HAP-1 (cell line): ENCODE data around the gene LRRC73.
A peak's percentile ranks its signal among the peaks of the same experiment; 100 is the strongest.
"Not testable (repeated sequence)": the region's sequence is repeated elsewhere in the genome, so short reads cannot be mapped to it uniquely, and the experiment has no call there.

Experiments used
- DNase-seq, 2 experiments: peaks; one replicate each; pipeline ENCODE4 v3.0.0-alpha.2; 2016 to 2020; ENCODE audit warnings: low spot score in 2 of 2
- H3K27me3 ChIP-seq: fragments of 250-450 bp; sonication (Bioruptor Pico); 2 replicates; pipeline ENCODE4 v1.5.1; 2020; ENCODE audit warnings: low read depth, mild to moderate bottlenecking, moderate library complexity
- H3K36me3 ChIP-seq: fragments of 250-450 bp; sonication (Bioruptor Pico); replicated peaks from 2 replicates; pipeline ENCODE4 v1.5.1; 2020; ENCODE audit warnings: mild to moderate bottlenecking
- H3K4me1 ChIP-seq: fragments of 250-450 bp; sonication (Bioruptor Pico); 2 replicates; pipeline ENCODE4 v1.5.1; 2020; ENCODE audit warnings: mild to moderate bottlenecking
- H3K4me3 ChIP-seq: fragments of 250-450 bp; sonication (Bioruptor Pico); 2 replicates; pipeline ENCODE4 v1.5.1; 2020; ENCODE audit warnings: mild to moderate bottlenecking, moderate library complexity
- H3K9me3 ChIP-seq: fragments of 250-450 bp; sonication (Bioruptor Pico); 2 replicates; pipeline ENCODE4 v1.5.1; 2020; ENCODE audit warnings: mild to moderate bottlenecking, moderate library complexity
- in situ Hi-C: fragments of 300-500 bp; cut with MboI; formaldehyde crosslinking; loops from 3 replicates; pipeline ENCODE4 v1.14.3; 2020; ENCODE audit warnings: low sequenced_read_pairs, inconsistent platforms, mixed read lengths

Gene LRRC73

GRCh38 chr6:43506171-43506570 is 4.0 kb downstream of the LRRC73 start:
- no peak for DNase-seq
- Histone ChIP-seq H3K4me1 (peaks cover 6% of the 10 kb centered on the region; the same call in 1 of the 2 replicates), H3K4me3 (no peak overlapping the region), H3K36me3 (peaks cover 31% of the 10 kb centered on the region), H3K9me3 (no peaks in the 10 kb centered on the region), H3K27me3 (no peaks in the 10 kb centered on the region)
- in situ Hi-C loops: loop anchor here (5.0 to 10.0 kb wide), 2 partner anchors 151 to 244 kb away; no protein-coding TSS in a partner anchor

- in situ Hi-C loops: loop anchor here (5.0 to 10.0 kb wide), 2 partner anchors 151 to 243 kb away; no protein-coding TSS in a partner anchor
- DNase-seq: no peak
- H3K36me3 ChIP-seq: peaks cover 31% of the 10 kb centered on the region
These were observed 4.4 kb downstream of the LRRC73 start for GRCh38 chr6:43505718-43506117.

GRCh38 chr6:43504756-43505593 is 5.2 kb downstream of the LRRC73 start:
- in situ Hi-C loops: loop anchor here (5.0 to 10.0 kb wide), 2 partner anchors 150 to 243 kb away; no protein-coding TSS in a partner anchor

More at GRCh38 chr6:43505718-43506117, 4.4 kb downstream of the LRRC73 start:
- no peak overlapping the region for H3K4me3 ChIP-seq
- no peaks in the 10 kb centered on the region for H3K27me3 ChIP-seq
- peaks cover 6% of the 10 kb centered on the region; the same call in 1 of the 2 replicates for H3K4me1 ChIP-seq
- no peaks in the 10 kb centered on the region for H3K9me3 ChIP-seq

GRCh38 chr6:43503443-43503842 is 6.7 kb downstream of the LRRC73 start:
- Histone ChIP-seq H3K9me3 (no peaks in the 10 kb centered on the region), H3K4me3 (no peak overlapping the region), H3K36me3 (peaks cover 49% of the 10 kb centered on the region), H3K4me1 (no peaks in the 10 kb centered on the region), H3K27me3 (no peaks in the 10 kb centered on the region)
- no peak for DNase-seq
- in situ Hi-C loops: loop anchor here (10.0 kb wide), 1 partner anchor 149 kb away; no protein-coding TSS in a partner anchor

More at GRCh38 chr6:43504756-43505593, 5.2 kb downstream of the LRRC73 start:
- Histone ChIP-seq H3K4me1 (0 out of 2 replicates have a peak, but pooled peaks cover 2% of the 10 kb centered on the region), H3K4me3 (no peak overlapping the region), H3K27me3 (no peaks in the 10 kb centered on the region), H3K36me3 (peaks cover 37% of the 10 kb centered on the region), H3K9me3 (no peaks in the 10 kb centered on the region)
- DNase-seq: no peak

- in situ Hi-C loops: loop anchor here (10.0 kb wide), 1 partner anchor 148 kb away; no protein-coding TSS in a partner anchor
- H3K4me3 ChIP-seq: no peak overlapping the region
- H3K27me3 ChIP-seq: no peaks in the 10 kb centered on the region
- H3K9me3 ChIP-seq: no peaks in the 10 kb centered on the region
- H3K36me3 ChIP-seq: peaks cover 53% of the 10 kb centered on the region
- no peaks in the 10 kb centered on the region for H3K4me1 ChIP-seq
- DNase-seq: no peak
These were observed 7.5 kb downstream of the LRRC73 start for GRCh38 chr6:43502666-43503065.

- in situ Hi-C loops: loop anchor here (10.0 kb wide), 1 partner anchor 146 kb away; no protein-coding TSS in a partner anchor
- Histone ChIP-seq H3K4me1 (no peaks in the 10 kb centered on the region), H3K9me3 (no peaks in the 10 kb centered on the region), H3K27me3 (no peaks in the 10 kb centered on the region), H3K4me3 (no peak overlapping the region), H3K36me3 (peaks cover 52% of the 10 kb centered on the region)
- DNase-seq: no peak
These were observed 9.2 kb downstream of the LRRC73 start for GRCh38 chr6:43500921-43501320.

- Histone ChIP-seq H3K4me3 (no peak overlapping the region), H3K36me3 (peaks cover 47% of the 10 kb centered on the region), H3K27me3 (no peaks in the 10 kb centered on the region), H3K4me1 (no peaks in the 10 kb centered on the region), H3K9me3 (no peaks in the 10 kb centered on the region)
- DNase-seq: no peak
- in situ Hi-C loops: no loop called here
These were observed 10.9 kb downstream of the LRRC73 start for GRCh38 chr6:43499028-43499815.

GRCh38 chr6:43498291-43498690 is 11.9 kb downstream of the LRRC73 start:
- peaks cover 42% of the 10 kb centered on the region for H3K36me3 ChIP-seq
- H3K9me3 ChIP-seq, H3K4me3 ChIP-seq, DNase-seq, in situ Hi-C loops, H3K27me3 ChIP-seq, H3K4me1 ChIP-seq: not testable (repeated sequence)

GRCh38 chr6:43497689-43498088 is 12.5 kb downstream of the LRRC73 start:
- no peak for DNase-seq
- Histone ChIP-seq H3K9me3 (no peaks in the 10 kb centered on the region), H3K36me3 (peaks cover 38% of the 10 kb centered on the region), H3K27me3 (no peaks in the 10 kb centered on the region), H3K4me3 (no peak overlapping the region), H3K4me1 (no peaks in the 10 kb centered on the region)
- in situ Hi-C loops: no loop called here

GRCh38 chr6:43497129-43497396 is 13.1 kb downstream of the LRRC73 start:
- Histone ChIP-seq H3K36me3 (peaks cover 33% of the 10 kb centered on the region), H3K9me3 (no peaks in the 10 kb centered on the region), H3K4me1 (no peaks in the 10 kb centered on the region), H3K27me3 (no peaks in the 10 kb centered on the region), H3K4me3 (no peak overlapping the region)
- in situ Hi-C loops: no loop called here
- DNase-seq: no peak

- H3K4me3 ChIP-seq: no peak overlapping the region
- DNase-seq: peak in 1 of 2 experiments; percentile 35
- no peaks in the 10 kb centered on the region for H3K4me1 ChIP-seq
These were observed 13.6 kb downstream of the LRRC73 start for GRCh38 chr6:43496370-43497128.

GRCh38 chr6:43495409-43495941 is 14.7 kb downstream of the LRRC73 start:
- DNase-seq: no peak
- Histone ChIP-seq H3K4me1 (no peaks in the 10 kb centered on the region), H3K9me3 (no peaks in the 10 kb centered on the region), H3K27me3 (no peaks in the 10 kb centered on the region), H3K4me3 (no peak overlapping the region), H3K36me3 (peaks cover 23% of the 10 kb centered on the region)
- in situ Hi-C loops: no loop called here

More at GRCh38 chr6:43496370-43497128, 13.6 kb downstream of the LRRC73 start:
- H3K36me3 ChIP-seq: peaks cover 32% of the 10 kb centered on the region
- no peaks in the 10 kb centered on the region for H3K27me3 ChIP-seq
- in situ Hi-C loops: no loop called here
- no peaks in the 10 kb centered on the region for H3K9me3 ChIP-seq

GRCh38 chr6:43494766-43495165 is 15.4 kb downstream of the LRRC73 start:
- H3K4me3 ChIP-seq: no peak overlapping the region
- DNase-seq: no peak
- no peaks in the 10 kb centered on the region for H3K27me3 ChIP-seq
- no peaks in the 10 kb centered on the region for H3K4me1 ChIP-seq
- no peaks in the 10 kb centered on the region for H3K9me3 ChIP-seq
- in situ Hi-C loops: no loop called here
- H3K36me3 ChIP-seq: peaks cover 17% of the 10 kb centered on the region
